ENCODE results near the gene MED26.

- TF ChIP-seq POLR2A (IDR thresholded peaks at IDR 0.05) (no peak), CTCF (IDR thresholded peaks at IDR 0.05) (no peak)
These were observed 3.8 kb downstream of the MED26 start for GRCh38 chr19:16624236-16624635.
